Activated CD4-positive, alpha-beta T cell treated with anti-CD3 and anti-CD28 coated beads, Interleukin-2, amount 50 U/mL, for 1 hour (primary cell): ENCODE data around the gene CTAGE9.
"Not testable (repeated sequence)": the region's sequence is repeated elsewhere in the genome, so short reads cannot be mapped to it uniquely, and the experiment has no call there.

ENCODE experiments used
- DNase-seq: peaks from one replicate; pipeline ENCODE4 v3.0.0-alpha.2; 2020

Gene CTAGE9

GRCh38 chr6:131710917-131711316, at the start of gene CTAGE9:
CTAGE9 (minus strand) TSS chr6:131711017; CDS start chr6:131711017, 0 bp downstream.
- DNase-seq, result not testable (repeated sequence)

GRCh38 chr6:131758920-131759319, 48.1 kb upstream of the CTAGE9 start:
- no peak for DNase-seq

- no peak for DNase-seq
These were observed 45.2 kb upstream of the CTAGE9 start for GRCh38 chr6:131756039-131756438.

GRCh38 chr6:131755597-131755996, 44.8 kb upstream of the CTAGE9 start:
- no peak for DNase-seq

- DNase-seq, result no peak
These were observed 44.1 kb upstream of the CTAGE9 start for GRCh38 chr6:131754715-131755567.

- no peak for DNase-seq
These were observed 43.3 kb upstream of the CTAGE9 start for GRCh38 chr6:131754088-131754487.

GRCh38 chr6:131751012-131751715, 40.3 kb upstream of the CTAGE9 start:
- DNase-seq, result not testable (repeated sequence)

GRCh38 chr6:131749023-131749422, 38.2 kb upstream of the CTAGE9 start:
- DNase-seq, result no peak

GRCh38 chr6:131747821-131748353, 37.1 kb upstream of the CTAGE9 start:
- no peak for DNase-seq

- DNase-seq, result no peak
These were observed 34.7 kb upstream of the CTAGE9 start for GRCh38 chr6:131745476-131745875.

GRCh38 chr6:131744432-131745287, 33.8 kb upstream of the CTAGE9 start:
- DNase-seq, result no peak

GRCh38 chr6:131741688-131742393, 31.0 kb upstream of the CTAGE9 start:
- DNase-seq, result no peak

- DNase-seq, result no peak
These were observed 29.3 kb upstream of the CTAGE9 start for GRCh38 chr6:131740161-131740560.

- DNase-seq, result no peak
These were observed 28.3 kb upstream of the CTAGE9 start for GRCh38 chr6:131739136-131739535.

GRCh38 chr6:131736811-131737210, 26.0 kb upstream of the CTAGE9 start:
- DNase-seq, result no peak

- no peak for DNase-seq
These were observed 25.3 kb upstream of the CTAGE9 start for GRCh38 chr6:131736003-131736596.

GRCh38 chr6:131733376-131734016, 22.7 kb upstream of the CTAGE9 start:
- DNase-seq, result no peak

- DNase-seq, result no peak
These were observed 20.4 kb upstream of the CTAGE9 start for GRCh38 chr6:131731224-131731623.

- no peak for DNase-seq
These were observed 19.4 kb upstream of the CTAGE9 start for GRCh38 chr6:131730264-131730663.

- DNase-seq, result no peak
These were observed 18.7 kb upstream of the CTAGE9 start for GRCh38 chr6:131729550-131729949.

GRCh38 chr6:131728296-131728939, 17.6 kb upstream of the CTAGE9 start:
- no peak for DNase-seq
